Measurements from ENCODE around the gene SNED1.

- TF ChIP-seq CTCF (IDR thresholded peaks at IDR 0.05; ENCODE audit: borderline replicate concordance, extremely low read depth, low read length, poor library complexity, severe bottlenecking), result no peak
- no peak for TF ChIP-seq EZH2 (IDR thresholded peaks at IDR 0.05; ENCODE audit: borderline replicate concordance, low read depth, low read length, severe bottlenecking)
Measured at GRCh38 chr2:241114836-241115235, 116.4 kb downstream of the SNED1 start.
